OCI-LY1 (cell line): Measurements from ENCODE around the gene GALNT9.

Source experiments
- H2AFZ ChIP-seq: fragments of 200-600 bp; sonication (generic), shearing (Covaris generic); 2 replicates; pipeline ENCODE4 v1.6.0; 2014; ENCODE audit warnings: antibody characterized with exemption, mild to moderate bottlenecking, low read length
- H3F3A ChIP-seq: fragments of 200-600 bp; sonication (generic), shearing (Covaris generic); 2 replicates; pipeline ENCODE4 v1.6.0; 2014; ENCODE audit warnings: mild to moderate bottlenecking, antibody characterized with exemption, low read length, moderate library complexity; ENCODE audit not compliant: insufficient read depth
- H3K27ac ChIP-seq: fragments of 200-600 bp; sonication (generic); 2 replicates; pipeline ENCODE4 v1.5.1; 2014; ENCODE audit warnings: low read length, mixed run types, mild to moderate bottlenecking, low read depth; ENCODE audit not compliant: poor library complexity, severe bottlenecking
- H3K27me3 ChIP-seq: fragments of 200-600 bp; sonication (generic); 2 replicates; pipeline ENCODE4 v1.6.0; 2014; ENCODE audit warnings: antibody characterized with exemption, mild to moderate bottlenecking, low read length, moderate library complexity; ENCODE audit not compliant: insufficient read depth
- H3K36me3 ChIP-seq: fragments of 200-600 bp; sonication (generic); 2 replicates; pipeline ENCODE4 v1.6.1; 2014; ENCODE audit warnings: mild to moderate bottlenecking, antibody characterized with exemption, low read length, moderate library complexity, mixed read lengths; ENCODE audit not compliant: insufficient read depth
- H3K4me1 ChIP-seq: fragments of 200-600 bp; sonication (generic); 2 replicates; pipeline ENCODE4 v1.5.1; 2014; ENCODE audit warnings: mild to moderate bottlenecking, low read length, moderate library complexity; ENCODE audit not compliant: insufficient read depth, severe bottlenecking
- H3K4me2 ChIP-seq: fragments of 200-600 bp; sonication (generic), shearing (Covaris generic); 2 replicates; pipeline ENCODE4 v1.6.1; 2014; ENCODE audit warnings: low read length
- H3K4me3 ChIP-seq: fragments of 200-600 bp; sonication (generic); 2 replicates; pipeline ENCODE4 v1.5.1; 2014; ENCODE audit warnings: low read length, low read depth, mild to moderate bottlenecking, mixed read lengths; ENCODE audit not compliant: poor library complexity, severe bottlenecking
- H3K79me2 ChIP-seq: fragments of 200-600 bp; shearing (Covaris generic); 2 replicates; pipeline ENCODE4 v1.6.1; 2016; ENCODE audit warnings: mixed run types, low read length, mixed read lengths; ENCODE audit not compliant: insufficient read depth
- H3K9ac ChIP-seq: fragments of 200-600 bp; sonication (generic), shearing (Covaris generic); 2 replicates; pipeline ENCODE4 v1.6.1; 2014; ENCODE audit warnings: mild to moderate bottlenecking, low read length, mixed read lengths
- H3K9me2 ChIP-seq: fragments of 200-600 bp; sonication (generic), shearing (Covaris generic); 2 replicates; pipeline ENCODE4 v1.6.1; 2014; ENCODE audit warnings: low read depth, mild to moderate bottlenecking, low read length, mixed read lengths
- H3K9me3 ChIP-seq: fragments of 200-600 bp; shearing (Covaris generic); 2 replicates; pipeline ENCODE4 v1.6.1; 2014; ENCODE audit warnings: low read length, mixed read lengths
- H4K20me1 ChIP-seq: fragments of 200-600 bp; sonication (generic), shearing (Covaris generic); 2 replicates; pipeline ENCODE4 v1.6.0; 2016; ENCODE audit warnings: mild to moderate bottlenecking, low read length; ENCODE audit not compliant: insufficient read depth
- CTCF ChIP-seq: fragments of 200-600 bp; sonication (generic), shearing (Covaris generic); IDR thresholded peaks from 2 replicates; pipeline ENCODE4 v1.5.1; 2017; ENCODE audit warnings: mild to moderate bottlenecking, antibody characterized with exemption, low read length, moderate library complexity, mixed read lengths
- EZH2 ChIP-seq: fragments of 200-600 bp; sonication (generic), shearing (Covaris generic); IDR thresholded peaks from 2 replicates; pipeline ENCODE4 v1.8.0; 2017; ENCODE audit warnings: borderline replicate concordance, mixed run types, mild to moderate bottlenecking, antibody characterized with exemption, low read length, moderate library complexity, mixed read lengths

The GALNT9 gene

GRCh38 chr12:132217800-132218526 lies 111.4 kb downstream of the GALNT9 start:
- Histone ChIP-seq H2AFZ (no peak overlapping the region), H3K27ac (no peak overlapping the region), H3K9me3 (no peaks in the 10 kb centered on the region), H3F3A (no peaks in the 10 kb centered on the region), H3K4me1 (peaks cover 4% of the 10 kb centered on the region), H3K9me2 (no peaks in the 10 kb centered on the region), H3K36me3 (no peaks in the 10 kb centered on the region), H4K20me1 (no peaks in the 10 kb centered on the region), H3K27me3 (peaks cover 8% of the 10 kb centered on the region; the same call in 1 of the 2 replicates), H3K9ac (no peak overlapping the region), H3K4me3 (no peak overlapping the region), H3K4me2 (no peak overlapping the region), H3K79me2 (no peaks in the 10 kb centered on the region)
- no peak for TF ChIP-seq EZH2
- no peak for TF ChIP-seq CTCF

GRCh38 chr12:132217371-132217770 lies 112.0 kb downstream of the GALNT9 start:
- Histone ChIP-seq H3K27ac (no peak overlapping the region), H3K4me1 (peaks cover under 1% of the 10 kb centered on the region), H3K9me3 (no peaks in the 10 kb centered on the region), H2AFZ (no peak overlapping the region), H3K4me3 (no peak overlapping the region), H3K9me2 (no peaks in the 10 kb centered on the region), H3K4me2 (no peak overlapping the region), H3K79me2 (no peaks in the 10 kb centered on the region), H4K20me1 (no peaks in the 10 kb centered on the region), H3F3A (no peaks in the 10 kb centered on the region), H3K9ac (no peak overlapping the region), H3K27me3 (peaks cover 8% of the 10 kb centered on the region; the same call in 1 of the 2 replicates), H3K36me3 (no peaks in the 10 kb centered on the region)
- TF ChIP-seq EZH2 (no peak), CTCF (no peak)

- Histone ChIP-seq H3K27me3 (peaks cover 8% of the 10 kb centered on the region; the same call in 1 of the 2 replicates), H3K27ac (no peak overlapping the region), H3K9ac (no peak overlapping the region), H3F3A (no peaks in the 10 kb centered on the region), H3K9me2 (no peaks in the 10 kb centered on the region), H2AFZ (no peak overlapping the region), H4K20me1 (no peaks in the 10 kb centered on the region), H3K4me1 (no peaks in the 10 kb centered on the region), H3K79me2 (no peaks in the 10 kb centered on the region), H3K4me3 (no peak overlapping the region), H3K36me3 (no peaks in the 10 kb centered on the region), H3K9me3 (no peaks in the 10 kb centered on the region), H3K4me2 (no peak overlapping the region)
- no peak for TF ChIP-seq EZH2
- TF ChIP-seq CTCF = no peak
These were observed 112.9 kb downstream of the GALNT9 start for GRCh38 chr12:132216354-132216987.
